ENCODE measurements around the gene MORF4L2.

The MORF4L2 gene

DNA sequence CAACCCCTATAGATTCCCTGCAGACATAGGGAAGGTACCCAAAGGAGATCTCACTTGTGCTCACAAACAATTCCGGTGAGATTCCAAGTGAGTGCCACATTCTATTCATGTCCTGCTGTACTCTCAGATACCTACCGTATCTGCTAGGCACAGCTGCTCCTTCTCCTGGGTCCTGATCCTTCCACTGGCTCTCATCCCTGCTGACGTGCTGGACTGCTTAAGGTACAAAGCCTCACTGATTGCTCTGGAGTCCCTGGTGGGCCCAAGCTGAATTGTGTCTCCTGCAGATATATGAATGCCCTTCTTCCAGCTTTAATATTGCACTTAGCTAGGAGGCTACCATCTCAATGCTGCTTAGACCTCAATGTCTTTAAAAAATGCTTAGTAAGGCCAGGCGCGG, 55.4 kb downstream of the MORF4L2 start:
- DNase-seq (ENCODE audit: low spot score) = no peak

GRCh38 chrX:103630171-103630511, 56.4 kb downstream of the MORF4L2 start:
- no peak for DNase-seq (ENCODE audit: low spot score)

- peak; percentile 2 for DNase-seq (ENCODE audit: low spot score)
Observed at GRCh38 chrX:103629318-103630170, 57.0 kb downstream of the MORF4L2 start.

DNA sequence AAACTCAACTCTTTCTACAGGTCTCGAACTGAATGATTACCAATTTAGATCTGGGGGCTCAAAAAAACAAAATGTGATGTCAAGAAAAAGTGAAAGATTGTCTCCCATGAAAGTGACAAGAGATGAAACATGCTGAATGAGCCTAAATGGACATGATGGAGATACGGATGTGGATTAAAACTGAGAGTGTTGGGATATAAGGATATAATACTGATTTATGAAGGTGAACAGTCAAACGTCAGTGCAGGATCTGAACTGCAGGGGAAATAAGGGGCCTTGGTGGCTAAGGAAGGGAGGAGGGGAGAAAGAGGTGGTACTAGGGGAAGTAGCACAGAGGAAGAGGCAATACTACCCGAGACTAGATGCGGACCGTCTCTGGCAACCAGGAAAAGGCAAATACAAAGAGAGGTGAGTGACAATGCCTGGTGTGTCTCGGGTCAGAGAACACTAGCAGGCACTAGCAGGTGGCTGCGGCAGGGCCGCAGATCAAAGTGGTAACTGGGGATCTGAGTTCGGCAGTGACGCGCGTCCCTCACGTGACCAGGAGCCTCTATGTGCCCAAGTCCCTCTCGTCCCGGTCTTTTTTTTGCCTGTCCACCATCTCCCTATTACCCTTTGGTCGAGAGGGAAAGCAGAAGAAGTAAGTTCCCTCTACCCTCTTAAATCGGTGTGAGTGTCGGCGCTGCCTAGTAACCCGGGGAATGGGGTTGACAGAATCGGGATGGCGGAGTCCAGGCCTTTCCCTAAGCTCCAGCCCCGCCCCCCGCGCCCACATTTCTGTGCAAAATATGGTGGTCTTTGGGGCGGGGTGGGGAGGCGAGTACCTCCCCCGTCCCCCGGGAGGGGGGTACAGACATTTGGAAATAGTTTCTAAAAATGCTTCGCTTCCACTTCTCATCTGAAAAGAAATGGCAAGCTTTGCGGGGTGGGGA, 57.8 kb downstream of the MORF4L2 start, which contains the start of gene TCEAL1:
Gene TCEAL1 (plus strand): TSS at position 590 of the 932 bp plus-strand sequence. CDS start 942 bp downstream, outside the sequence.
- peak; percentile 8 for DNase-seq (ENCODE audit: low spot score)

DNA sequence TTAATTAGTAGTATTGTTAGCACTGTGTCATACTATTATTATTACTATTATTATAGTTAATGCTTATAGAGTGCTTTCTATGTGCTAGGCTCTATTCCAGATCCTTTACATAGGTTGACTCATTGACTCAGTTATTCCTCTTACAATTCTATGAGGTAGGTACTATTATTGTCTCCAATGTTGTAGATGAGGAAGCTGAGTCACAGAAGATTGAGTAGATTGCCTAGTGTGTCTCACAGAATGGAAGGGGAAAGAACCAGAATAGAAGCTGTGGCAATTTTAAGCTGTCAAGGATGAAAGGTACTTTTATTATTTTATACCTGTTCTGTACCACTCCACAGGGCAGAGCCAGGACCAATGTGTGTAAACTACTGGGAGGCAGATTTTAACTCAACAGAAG, 59.6 kb downstream of the MORF4L2 start:
- DNase-seq (ENCODE audit: low spot score) = no peak

All from germinal center (tissue), 1 donor.